PC-9 (cell line): ENCODE measurements around the gene ESRP2. TPM values are rescaled to one million over a fixed set of nuclear protein-coding genes. Genes with fewer than 3 reads are reported as not detected.

Source experiments
- BruUV-seq: library from RNA; stranded (reverse); fragments of 400-500 nt; replicated peaks from 2 replicates; lab custom pipeline; 2021; lab: Mats Ljungman, UMichigan
- CTCF ChIA-PET: fragments of 300-600 bp; sonication (Branson Sonifier 250); formaldehyde crosslinking; loops from one replicate; lab custom pipeline; 2022; ENCODE audit warnings: antibody characterized with exemption; lab: Charles Lee
- POLR2A ChIA-PET: fragments of 300-600 bp; sonication (Branson Sonifier 250); formaldehyde crosslinking; loops from one replicate; lab custom pipeline; 2022; ENCODE audit warnings: antibody characterized with exemption; ENCODE audit not compliant: unreplicated experiment; lab: Charles Lee
- DNase-seq, 2 experiments: peaks; one replicate each; pipeline versions ENCODE4 v3.0.0 to v3.0.0-alpha.2; 2015 to 2022; ENCODE audit warnings: mixed read lengths in 1 of 2
- H2AFZ ChIP-seq: fragments of 200-600 bp; sonication (generic); 2 replicates; pipeline ENCODE4 v1.8.1; 2017; ENCODE audit warnings: antibody characterized with exemption
- H3F3A ChIP-seq: fragments of 200-600 bp; sonication (generic); 2 replicates; pipeline ENCODE4 v1.8.1; 2017; ENCODE audit warnings: antibody characterized with exemption, mild to moderate bottlenecking, low read depth; ENCODE audit not compliant: insufficient read depth
- H3K27ac ChIP-seq: fragments of 200-600 bp; sonication (generic); 2 replicates; pipeline ENCODE4 v1.6.1; 2016; ENCODE audit warnings: mixed run types
- H3K27me3 ChIP-seq: fragments of 200-600 bp; sonication (generic); 2 replicates; pipeline ENCODE4 v1.6.1; 2016; ENCODE audit warnings: low read depth, mixed run types; ENCODE audit not compliant: insufficient read depth
- H3K36me3 ChIP-seq: fragments of 200-600 bp; sonication (generic); 2 replicates; pipeline ENCODE4 v1.6.1; 2016; ENCODE audit warnings: low read depth, mixed run types
- H3K4me1 ChIP-seq: fragments of 200-600 bp; sonication (generic); replicated peaks from 2 replicates; pipeline ENCODE4 v1.6.1; 2016; ENCODE audit warnings: mixed run types; ENCODE audit not compliant: insufficient read depth
- H3K4me2 ChIP-seq: fragments of 200-600 bp; sonication (generic); 2 replicates; pipeline ENCODE4 v1.6.1; 2017; ENCODE audit warnings: mixed run types
- H3K4me3 ChIP-seq: fragments of 200-600 bp; sonication (generic); 2 replicates; pipeline ENCODE4 v1.6.1; 2016; ENCODE audit warnings: mixed run types
- H3K79me2 ChIP-seq: fragments of 200-600 bp; sonication (generic); 2 replicates; pipeline ENCODE4 v1.6.1; 2017; ENCODE audit warnings: low read depth, mixed run types
- H3K9me2 ChIP-seq: fragments of 200-600 bp; sonication (generic); 2 replicates; pipeline ENCODE4 v1.8.1; 2017; ENCODE audit warnings: mild to moderate bottlenecking; ENCODE audit not compliant: insufficient read depth
- H3K9me3 ChIP-seq: fragments of 200-600 bp; sonication (generic); 2 replicates; pipeline ENCODE4 v1.8.1; 2016; ENCODE audit warnings: low read depth; ENCODE audit not compliant: insufficient read depth
- H4K20me1 ChIP-seq: fragments of 200-600 bp; sonication (generic); 2 replicates; pipeline ENCODE4 v1.8.1; 2017; ENCODE audit not compliant: insufficient read depth
- CTCF ChIP-seq: fragments of 200-600 bp; sonication (generic); conservative IDR thresholded peaks from 2 replicates; pipeline ENCODE4 v1.6.1; 2017; ENCODE audit warnings: mixed run types, antibody characterized with exemption, mild to moderate bottlenecking, moderate library complexity
- EZH2 ChIP-seq: fragments of 200-600 bp; sonication (generic); IDR thresholded peaks from 2 replicates; pipeline ENCODE4 v1.8.0; 2017; ENCODE audit warnings: antibody characterized with exemption, low read depth
- intact Hi-C: fragments of 100-400 bp; cut with micrococcal nuclease; formaldehyde crosslinking; loops from one replicate; pipeline ENCODE4 v1.10.0; 2022; ENCODE audit not compliant: unreplicated experiment
- total RNA-seq: library from RNA; stranded (reverse); gene quantifications from 2 replicates; pipeline ENCODE4 v1.2.3, GENCODE V29; 2021

ESRP2 gene
- total RNA-seq, 1 experiment from 2014 or later = 45.0 TPM

GRCh38 chr16:68246666-68247065 is 10.7 kb upstream of the ESRP2 start:
- Histone ChIP-seq H3K4me2 (peak overlapping the region; percentile 94; the same call in 1 of the 2 replicates), H2AFZ (no peak overlapping the region), H3K4me1 (peaks cover 16% of the 10 kb centered on the region), H3F3A (0 out of 2 replicates have a peak, but pooled peaks cover 5% of the 10 kb centered on the region), H3K9me3 (no peaks in the 10 kb centered on the region), H3K36me3 (no peaks in the 10 kb centered on the region), H3K27me3 (no peaks in the 10 kb centered on the region), H3K9me2 (no peaks in the 10 kb centered on the region), H3K27ac (no peak overlapping the region), H4K20me1 (no peaks in the 10 kb centered on the region), H3K79me2 (peaks cover 14% of the 10 kb centered on the region; the same call in 1 of the 2 replicates), H3K4me3 (no peak overlapping the region)
- BruUV-seq = no TSS peak
- intact Hi-C loops = no loop called here
- TF ChIP-seq CTCF (no peak), EZH2 (no peak)
- ChIA-PET POLR2A (no interaction called here), CTCF (no interaction called here)
- DNase-seq = no peak

GRCh38 chr16:68246121-68246520 is 10.2 kb upstream of the ESRP2 start:
- H3K27me3 ChIP-seq = no peaks in the 10 kb centered on the region
- intact Hi-C loops = no loop called here
- no peaks in the 10 kb centered on the region for H3K9me2 ChIP-seq
- TF ChIP-seq EZH2 (no peak), CTCF (no peak)
- 0 out of 2 replicates have a peak, but pooled peaks cover 5% of the 10 kb centered on the region for H3F3A ChIP-seq
- ChIA-PET CTCF (no interaction called here), POLR2A (interaction anchor here (0.9 kb wide), 1 partner anchor 11 kb away, joined by 5 read pairs; no protein-coding TSS in a partner anchor)
- BruUV-seq = no TSS peak
- peaks cover 14% of the 10 kb centered on the region; the same call in 1 of the 2 replicates for H3K79me2 ChIP-seq
- peak overlapping the region; percentile 91; the same call in 1 of the 2 replicates for H3K4me3 ChIP-seq
- H3K4me1 ChIP-seq = peaks cover 16% of the 10 kb centered on the region
- no peaks in the 10 kb centered on the region for H3K36me3 ChIP-seq
- DNase-seq = no peak
- H3K4me2 ChIP-seq = peak overlapping the region; percentile 94
- H2AFZ ChIP-seq = no peak overlapping the region
- H3K9me3 ChIP-seq = no peaks in the 10 kb centered on the region
- no peak overlapping the region for H3K27ac ChIP-seq
- H4K20me1 ChIP-seq = no peaks in the 10 kb centered on the region

GRCh38 chr16:68244903-68245853 is 9.3 kb upstream of the ESRP2 start, which contains the start of gene PLA2G15:
PLA2G15 (plus strand) TSS chr16:68245373; CDS start chr16:68245427, 54 bp downstream.
- Histone ChIP-seq H3K27me3 (no peaks in the 10 kb centered on the region), H3K9me2 (no peaks in the 10 kb centered on the region), H3K9me3 (no peaks in the 10 kb centered on the region), H4K20me1 (no peaks in the 10 kb centered on the region), H3K4me2 (peak within 1 kb of the TSS; percentile 94), H3K79me2 (peaks cover 14% of the 10 kb centered on the region; the same call in 1 of the 2 replicates), H3F3A (0 out of 2 replicates have a peak, but pooled peaks cover 5% of the 10 kb centered on the region), H3K4me1 (peaks cover 16% of the 10 kb centered on the region), H2AFZ (peak within 1 kb of the TSS; percentile 96), H3K27ac (no peak within 1 kb of the TSS), H3K4me3 (peak within 1 kb of the TSS; percentile 91), H3K36me3 (no peaks in the 10 kb centered on the region)
- DNase-seq = peak; percentile 70 to 92
- TF ChIP-seq CTCF (no peak), EZH2 (no peak)
- CTCF ChIA-PET = interaction anchor here (0.5 to 0.7 kb wide), 2 partner anchors 342 to 551 kb away, joined by 7 to 8 read pairs; no protein-coding TSS in a partner anchor
- no TSS peak for BruUV-seq
- POLR2A ChIA-PET = interaction anchor here (0.5 to 0.9 kb wide), 4 partner anchors 11 to 388 kb away, joined by 3 to 12 read pairs (median 5); partner anchors contain the start of gene SMPD3
- intact Hi-C loops = no loop called here
